M059J (cell line): ENCODE results near the gene LRIG1. TPM values are rescaled to one million over a fixed set of nuclear protein-coding genes. Genes with fewer than 3 reads are reported as not detected.

Experiments used
- DNase-seq: peaks from one replicate; pipeline ENCODE4 v3.0.0-alpha.2; 2012; ENCODE audit warnings: low read depth
- total RNA-seq: library from RNA; depleted of rRNA; stranded (reverse); fragments of >200 nt; shearing (Covaris generic); gene quantifications from 2 replicates; pipeline ENCODE4 v1.2.3, GENCODE V29; 2014

The LRIG1 gene
- total RNA-seq, 1 experiment from 2014 or later: 10.0 TPM

DNA sequence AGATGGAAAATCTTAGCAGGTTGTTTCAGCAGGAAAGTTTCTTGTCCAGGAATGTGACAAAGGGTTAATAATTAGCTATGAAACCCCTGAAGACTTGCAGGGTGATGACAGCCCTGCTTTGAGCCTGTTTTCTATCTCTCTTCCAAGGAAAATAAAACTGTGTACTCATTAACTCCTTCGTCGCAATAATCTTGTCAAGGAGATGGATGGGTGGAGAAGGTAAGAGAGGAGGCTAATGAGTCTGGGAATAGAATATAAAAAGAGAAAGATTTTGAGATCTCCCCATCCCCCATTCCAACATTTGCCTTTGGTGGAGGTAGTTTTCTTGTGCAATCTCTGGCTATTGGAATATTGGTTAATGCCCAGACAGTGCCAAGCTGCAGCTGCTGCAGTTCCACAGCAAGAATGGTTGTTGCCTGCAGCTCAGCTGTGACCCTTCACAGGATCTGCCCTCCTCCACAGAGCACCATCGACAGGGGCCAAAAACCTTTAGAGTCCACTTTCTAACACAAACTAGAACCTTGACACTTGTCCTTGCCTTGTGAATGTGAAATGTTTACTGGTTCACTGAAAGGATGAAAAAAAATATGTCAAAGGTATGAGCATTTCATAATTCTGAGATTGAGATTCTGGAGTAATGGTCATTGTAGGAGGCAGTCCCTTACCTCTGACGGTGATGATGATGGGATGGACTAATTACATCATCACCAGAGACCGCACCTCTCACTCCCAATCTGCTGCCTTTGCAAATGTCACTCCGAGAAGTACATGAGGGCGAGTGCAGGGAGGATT lies 4.2 kb upstream of the LRIG1 start:
- no peak for DNase-seq

DNA sequence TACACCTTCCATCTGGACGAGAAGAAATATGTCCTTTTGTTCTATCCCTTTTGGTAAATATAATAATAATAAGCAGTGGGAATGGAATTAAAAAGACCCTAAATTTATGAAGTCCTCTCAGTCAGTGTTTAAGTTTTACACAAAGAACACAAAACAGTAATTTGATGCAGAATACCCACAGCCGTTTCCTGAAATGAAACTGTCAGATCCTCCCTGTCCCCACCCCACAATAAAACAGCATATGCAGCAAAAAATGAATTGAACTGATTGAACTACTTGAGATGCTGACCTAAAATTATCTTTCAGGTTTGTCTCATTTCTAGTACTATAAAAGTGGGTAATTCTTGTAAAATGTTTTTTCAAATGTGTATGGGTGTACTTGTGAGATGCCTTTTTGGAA lies 2.2 kb upstream of the LRIG1 start:
- DNase-seq: no peak

DNA sequence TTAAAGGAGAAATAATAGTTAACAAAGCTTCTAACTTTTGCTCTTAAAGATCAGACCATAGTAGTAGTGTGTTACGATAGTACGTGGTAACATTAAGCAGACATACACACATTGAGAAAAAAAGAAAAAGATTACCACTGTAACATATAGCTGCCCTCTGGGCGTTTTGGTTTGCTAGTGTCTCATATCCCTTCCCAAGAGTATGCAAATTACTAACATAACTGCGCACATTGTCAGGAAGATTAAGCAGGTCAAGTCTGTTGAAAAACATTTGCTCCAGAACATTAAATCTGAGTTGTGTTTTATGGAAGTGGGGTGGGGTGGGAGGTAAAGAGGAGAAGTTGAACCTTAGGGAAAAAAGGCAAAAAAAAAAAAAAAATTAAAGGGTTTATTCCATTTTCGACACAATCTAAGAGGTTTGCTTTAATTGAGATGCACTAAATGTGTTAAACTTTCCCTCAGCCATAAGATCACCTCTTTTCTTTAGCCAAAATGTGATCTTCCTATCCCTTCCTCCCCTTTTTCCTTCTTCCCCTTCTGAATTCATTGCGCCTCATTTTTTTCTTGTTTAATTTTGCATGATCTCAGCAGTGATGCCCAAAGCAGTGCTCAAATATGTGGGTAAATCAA lies 1.5 kb upstream of the LRIG1 start:
- DNase-seq: no peak

DNA sequence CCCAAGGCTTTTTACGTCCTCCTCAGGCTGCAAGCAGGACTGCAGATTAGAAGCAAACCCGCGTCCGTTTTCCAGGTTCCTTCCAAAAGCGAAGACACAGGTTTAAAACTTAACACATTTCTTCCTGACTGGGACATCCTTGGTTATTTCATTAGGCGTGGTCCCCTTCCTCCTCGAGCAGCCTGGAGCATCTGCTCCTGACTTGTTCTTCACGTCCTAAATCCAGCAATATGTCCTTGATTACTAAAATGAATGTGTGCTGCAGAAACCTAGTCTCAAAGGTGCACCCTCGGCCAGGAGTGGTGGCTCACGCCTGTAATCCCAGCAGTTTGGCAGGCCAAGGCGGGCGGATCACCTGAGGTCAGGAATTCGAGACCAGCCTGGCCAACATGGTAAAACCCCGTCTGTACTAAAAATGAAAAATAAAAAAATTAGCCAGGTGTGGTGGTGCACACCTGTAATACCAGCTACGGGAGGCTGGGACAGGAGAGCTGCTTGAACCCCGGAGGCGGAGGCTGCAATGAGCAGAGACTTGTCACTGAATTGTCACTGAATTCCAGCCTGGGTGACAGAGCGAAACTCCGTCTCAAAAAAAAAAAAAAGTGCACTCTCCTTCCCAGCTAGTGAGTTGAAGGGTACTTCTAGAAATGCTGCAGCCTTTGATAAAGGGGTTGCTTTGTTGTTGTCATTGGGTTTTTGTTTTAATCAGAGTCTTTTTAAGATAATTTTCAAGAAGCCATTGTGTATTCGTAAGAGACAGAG lies 842 bp upstream of the LRIG1 start:
- no peak for DNase-seq

DNA sequence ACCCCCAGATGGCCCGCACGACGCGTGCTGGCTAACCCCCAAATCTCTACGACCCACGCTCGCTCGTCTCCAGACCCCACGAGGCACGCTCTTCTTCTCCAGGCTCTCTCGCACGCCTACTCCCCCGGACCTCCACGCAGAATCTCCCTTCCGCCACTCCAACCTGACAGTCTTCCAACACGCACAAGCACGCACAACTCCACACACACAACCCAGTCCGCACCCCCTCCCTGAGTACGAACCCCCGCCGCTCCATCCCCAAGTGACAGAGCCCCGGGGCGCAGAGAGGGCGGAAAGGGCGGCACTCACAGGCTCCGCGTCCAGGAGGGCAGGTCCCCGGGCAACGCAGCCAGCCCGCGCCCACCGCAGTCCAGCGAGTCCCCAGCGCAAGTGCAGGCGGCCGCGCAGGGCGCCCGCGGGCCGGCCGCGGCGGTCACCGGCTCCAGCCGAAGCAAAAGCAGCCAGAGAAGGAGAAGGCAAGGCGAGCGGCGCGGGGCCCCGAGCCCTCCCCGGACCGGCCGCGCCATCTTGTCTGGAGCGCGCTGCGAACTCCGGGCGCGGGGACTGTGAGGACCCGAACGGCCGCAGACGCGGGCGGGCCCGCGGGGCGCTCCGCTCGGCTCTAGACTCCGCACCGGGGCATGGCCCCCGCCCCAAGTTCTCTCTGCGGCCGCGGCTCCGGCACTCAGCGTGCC lies 794 bp downstream of the LRIG1 start:
- DNase-seq: peak; percentile 10

DNA sequence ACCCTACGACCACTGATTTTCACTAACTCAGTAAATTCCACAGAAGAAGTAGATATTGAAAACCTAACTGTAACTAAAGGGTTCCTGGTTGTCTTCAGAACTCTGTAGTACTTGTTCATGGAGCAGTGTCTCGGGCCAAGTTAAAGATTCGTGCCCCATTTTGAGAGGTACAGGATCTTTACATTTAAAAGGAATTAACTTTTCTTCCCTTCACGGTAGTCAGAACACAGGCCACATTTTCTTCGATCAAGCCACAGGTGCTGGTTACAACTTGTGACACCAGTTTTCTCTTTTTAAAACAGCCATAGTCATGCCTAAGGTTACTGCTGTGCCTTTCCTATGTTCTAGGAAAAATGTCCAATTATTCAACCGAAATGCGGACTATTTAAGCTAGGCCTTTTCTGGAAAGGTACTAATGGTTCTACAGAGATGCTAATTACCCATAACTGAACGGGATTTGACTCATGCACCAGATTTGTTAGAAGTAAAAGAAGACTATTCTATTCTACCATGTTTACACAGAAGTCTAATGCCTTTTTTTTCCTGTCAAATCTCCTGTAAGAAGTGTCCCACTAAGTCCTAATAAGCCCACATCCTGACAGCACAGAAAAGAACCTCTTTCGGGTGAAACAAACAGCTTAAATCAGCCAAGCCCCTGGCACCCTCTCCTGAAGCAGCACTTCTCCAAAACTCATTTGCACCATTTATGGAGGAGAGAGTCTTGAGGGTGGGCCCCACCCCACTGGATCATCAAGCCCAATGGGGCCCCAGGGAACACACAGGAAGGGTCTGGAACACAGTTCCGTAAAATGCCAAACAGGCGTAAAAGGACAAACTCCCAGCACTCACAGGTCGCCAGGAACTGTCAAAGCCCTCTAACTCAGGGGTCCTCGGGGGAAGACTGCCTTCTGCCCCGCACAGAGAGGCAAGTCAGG lies 1.9 kb downstream of the LRIG1 start:
- no peak for DNase-seq

DNA sequence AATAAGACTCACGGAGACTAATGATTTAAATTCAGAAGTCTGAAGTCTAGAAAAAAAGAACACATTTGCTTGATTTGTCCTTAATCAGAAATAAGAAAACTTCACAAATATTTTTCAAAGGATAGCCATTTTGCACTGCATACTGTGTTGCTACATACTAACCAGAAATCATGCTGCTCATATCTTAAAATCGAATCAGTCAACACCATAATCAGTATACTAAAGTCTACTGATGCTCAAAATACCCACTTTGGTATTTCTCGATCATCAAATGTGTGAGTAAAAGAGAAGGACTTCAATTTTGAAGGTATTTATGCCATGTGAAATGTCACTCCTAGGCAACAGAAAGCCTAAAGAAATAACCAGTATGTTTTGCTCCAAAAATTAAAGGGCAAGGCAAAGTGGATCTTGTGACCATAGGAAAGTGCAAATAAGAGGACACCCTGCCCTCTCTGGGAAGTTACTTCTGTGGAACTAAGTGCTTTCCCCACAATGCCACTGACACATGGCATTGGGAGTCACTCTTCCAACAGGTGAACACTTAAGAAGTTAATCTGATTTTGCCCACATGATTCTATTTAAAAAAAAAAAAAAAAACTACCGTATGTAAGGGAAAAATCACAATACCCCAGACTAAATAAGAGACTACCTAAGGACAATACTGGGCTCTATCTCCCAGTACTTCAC lies 2.7 kb downstream of the LRIG1 start:
- DNase-seq: no peak

DNA sequence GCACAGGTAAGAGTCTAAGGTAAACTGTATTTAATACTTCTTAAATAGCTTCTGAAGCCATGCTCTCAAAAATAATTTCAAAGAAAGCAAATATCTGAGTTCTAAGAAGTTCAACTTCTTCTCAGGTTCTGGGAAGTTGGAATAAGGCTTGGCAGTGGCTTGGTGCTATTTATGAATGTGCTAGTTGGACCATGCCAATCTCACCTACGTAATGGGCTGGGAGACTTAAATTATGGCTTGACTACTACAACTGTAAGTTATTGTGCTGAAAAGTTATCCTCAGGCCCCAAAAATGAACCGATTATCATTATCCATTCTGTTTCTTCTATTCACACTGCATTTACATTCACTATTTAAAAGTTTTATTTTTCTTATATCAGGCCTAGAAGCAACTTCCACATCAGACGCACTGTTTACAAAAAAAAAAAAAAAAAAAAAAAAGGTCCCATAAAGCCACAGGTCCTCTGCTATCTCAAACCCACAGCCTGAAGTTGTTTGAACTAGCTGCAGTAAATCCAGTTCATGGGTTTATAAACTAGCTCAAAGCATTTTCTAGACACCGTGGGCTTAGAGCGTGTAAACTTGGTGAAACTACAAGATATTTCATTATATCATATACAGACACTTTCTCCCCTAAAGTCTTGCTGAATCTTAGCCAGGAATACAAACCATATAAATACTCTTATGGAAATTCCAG lies 3.4 kb downstream of the LRIG1 start:
- DNase-seq: no peak

DNA sequence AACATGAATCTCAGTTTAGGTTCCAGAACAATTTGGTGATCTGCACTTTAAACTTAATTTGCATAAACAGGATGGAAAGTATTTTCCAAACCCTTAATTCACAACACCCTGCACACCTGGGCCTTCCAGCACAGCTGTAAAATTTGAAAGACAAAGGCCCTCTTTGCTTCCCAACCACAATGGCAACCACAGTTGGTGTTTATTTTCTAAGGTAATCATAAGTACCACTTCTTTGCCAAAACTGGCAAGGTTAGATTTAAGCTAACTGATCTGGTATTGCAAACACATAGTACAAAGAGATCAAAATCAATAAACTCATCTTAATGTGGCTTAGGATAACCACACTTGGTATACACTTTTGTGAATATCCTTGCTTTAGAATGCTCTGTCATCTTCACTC lies 4.1 kb downstream of the LRIG1 start:
- no peak for DNase-seq

DNA sequence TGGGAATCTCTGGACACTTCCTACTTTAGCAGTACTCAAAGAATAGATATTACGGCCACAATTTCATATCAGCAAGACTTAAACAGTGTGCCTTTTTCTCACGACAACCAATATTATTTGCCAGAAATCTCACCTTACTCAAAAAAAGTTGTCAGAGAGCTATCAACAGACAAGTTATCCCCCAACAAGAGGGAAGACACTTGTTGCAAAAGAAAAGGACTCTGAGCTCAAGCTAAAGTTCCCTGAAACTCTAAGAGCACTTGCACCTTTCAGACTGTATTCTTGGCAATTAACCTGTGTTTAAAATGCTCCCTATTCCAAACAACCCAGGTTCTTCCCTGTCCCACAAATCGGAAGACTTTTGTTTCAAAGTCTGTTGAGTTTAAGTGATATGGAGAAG lies 4.5 kb downstream of the LRIG1 start:
- DNase-seq: no peak

DNA sequence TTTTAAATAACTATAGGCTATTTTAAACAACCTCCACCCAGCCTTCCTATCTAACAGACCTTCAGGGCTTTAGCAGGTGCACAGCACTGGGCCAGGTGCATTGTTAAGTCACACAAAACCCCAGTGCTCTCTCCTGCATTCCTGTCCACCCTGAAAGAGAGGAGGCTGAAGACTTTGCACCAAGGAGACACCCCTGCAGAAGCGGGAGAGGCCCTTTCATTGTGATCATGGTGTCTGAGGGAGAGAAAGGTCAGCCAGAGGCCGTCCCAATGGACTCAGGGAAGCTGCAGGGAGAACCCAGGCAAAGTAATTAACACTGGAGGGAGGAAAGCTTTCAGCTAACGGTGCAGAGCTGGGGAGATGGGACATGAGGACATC lies 5.2 kb downstream of the LRIG1 start:
- DNase-seq: no peak

DNA sequence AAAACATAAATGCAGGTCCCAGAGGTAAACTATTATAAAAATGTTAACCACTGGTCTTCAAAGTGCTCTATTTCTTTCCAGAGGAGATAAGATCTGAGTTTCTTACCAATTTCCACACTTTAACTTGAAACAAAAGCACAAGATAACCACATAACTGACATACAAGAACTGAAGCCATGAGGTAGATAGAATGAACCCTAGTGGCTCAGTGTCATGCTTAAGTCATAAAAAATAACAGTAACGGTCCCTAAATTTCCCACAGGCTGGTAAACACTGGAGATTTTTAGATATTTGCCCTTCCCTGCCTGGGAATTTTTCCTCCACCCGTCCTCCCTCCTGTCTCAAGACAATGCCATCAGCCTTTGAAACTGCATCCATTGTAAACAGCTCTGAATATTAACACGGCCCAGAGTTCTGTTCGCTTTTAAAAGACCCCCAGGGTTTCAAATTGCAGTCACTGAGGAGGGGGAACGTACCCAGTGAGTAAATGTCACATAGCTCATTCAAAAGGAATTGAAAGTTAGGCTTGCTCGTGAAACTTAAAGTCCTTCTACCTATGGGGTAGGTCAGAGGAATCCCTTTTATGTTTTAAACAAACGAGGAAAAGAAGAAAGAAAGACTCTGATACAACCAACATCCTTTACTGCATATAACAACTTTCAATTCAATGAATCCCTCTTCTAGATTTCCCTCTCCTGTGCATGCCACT lies 5.7 kb downstream of the LRIG1 start:
- DNase-seq: no peak

DNA sequence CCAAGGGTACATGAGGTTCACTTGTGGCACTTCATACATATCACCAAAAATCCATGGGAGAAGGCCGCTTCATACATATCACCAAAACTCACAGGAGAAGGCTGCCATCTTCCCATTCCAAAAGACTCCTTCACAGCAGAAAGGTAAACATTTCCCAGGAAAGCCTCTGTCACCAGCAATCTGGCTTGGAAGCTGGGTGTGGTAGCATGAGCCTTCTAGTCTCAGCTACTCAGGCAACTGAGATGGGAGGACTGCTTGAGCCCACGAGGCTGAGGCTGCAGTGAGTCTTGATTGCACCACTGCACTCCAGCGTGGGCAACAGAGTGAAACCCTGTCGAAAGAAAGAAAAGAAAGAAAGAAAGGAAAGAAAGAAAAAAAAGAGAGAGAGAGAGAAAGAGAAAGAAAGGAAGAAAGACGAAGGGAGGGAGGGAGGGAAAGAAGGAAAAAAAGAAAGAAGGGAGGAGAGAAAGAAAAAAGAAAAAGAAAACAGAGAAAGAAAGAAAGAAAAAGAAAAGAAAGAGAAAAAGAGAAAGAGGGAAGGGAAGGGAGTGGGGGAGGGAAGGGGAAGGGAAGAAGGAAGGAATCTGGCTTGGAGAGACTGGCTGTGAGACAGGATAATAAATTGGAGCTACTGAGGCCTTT lies 7.2 kb downstream of the LRIG1 start:
- no peak for DNase-seq

DNA sequence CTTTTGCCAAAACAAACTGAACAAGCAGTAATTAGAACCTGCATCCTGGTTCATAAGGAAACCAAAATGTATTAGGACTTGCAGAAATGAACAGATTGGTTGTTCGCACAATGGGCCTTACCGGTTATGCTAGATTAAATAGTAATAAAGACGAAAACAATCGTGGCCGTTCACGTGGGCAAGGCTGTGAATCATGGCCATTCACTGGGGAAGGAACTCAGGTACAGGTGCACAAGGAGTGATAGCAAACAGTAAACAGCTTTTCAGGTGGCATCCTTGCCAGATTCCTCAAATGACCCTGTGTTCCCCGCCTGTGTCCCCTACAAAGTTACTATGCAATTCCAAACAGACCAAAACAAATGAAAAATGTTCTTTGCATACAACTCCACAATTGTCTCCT lies 8.2 kb downstream of the LRIG1 start:
- DNase-seq: no peak

DNA sequence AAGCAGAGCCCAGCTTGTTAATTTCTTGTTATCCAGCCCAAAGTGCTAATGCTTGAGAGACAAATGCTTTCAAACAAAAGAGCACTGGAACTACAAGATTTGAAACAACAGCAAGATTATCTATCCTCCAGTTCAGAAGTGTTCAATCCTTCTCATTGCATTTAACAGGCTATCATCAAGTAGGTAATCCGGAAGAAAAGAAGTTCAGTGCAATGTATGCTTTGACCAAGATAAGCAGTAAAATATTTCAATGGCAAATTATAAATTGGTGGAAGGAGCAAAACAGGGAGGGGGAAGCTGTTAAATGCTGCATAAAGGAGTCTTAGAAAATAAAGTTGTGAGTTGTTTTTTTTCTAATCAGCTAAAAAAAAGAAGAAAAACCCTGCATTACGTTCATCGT lies 8.8 kb downstream of the LRIG1 start:
- DNase-seq: no peak

DNA sequence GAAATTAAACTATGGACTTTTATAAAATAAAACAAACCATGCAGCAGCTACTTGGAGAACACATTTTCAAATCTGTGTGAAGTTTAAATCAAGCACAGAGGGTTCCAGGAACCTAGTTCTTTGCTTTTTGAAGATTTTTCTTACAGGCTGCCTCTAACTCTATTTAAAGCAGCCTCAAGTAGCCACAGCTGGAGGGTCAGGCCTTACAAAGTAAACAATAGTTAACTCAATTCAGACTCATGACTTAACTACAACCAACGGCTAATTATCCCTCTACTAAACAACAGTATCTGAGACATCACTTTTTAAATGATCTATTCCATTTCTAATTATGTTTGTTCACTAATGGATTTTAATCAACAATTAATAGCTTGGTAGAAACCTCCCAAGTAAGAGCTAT lies 9.8 kb downstream of the LRIG1 start:
- DNase-seq: no peak

DNA sequence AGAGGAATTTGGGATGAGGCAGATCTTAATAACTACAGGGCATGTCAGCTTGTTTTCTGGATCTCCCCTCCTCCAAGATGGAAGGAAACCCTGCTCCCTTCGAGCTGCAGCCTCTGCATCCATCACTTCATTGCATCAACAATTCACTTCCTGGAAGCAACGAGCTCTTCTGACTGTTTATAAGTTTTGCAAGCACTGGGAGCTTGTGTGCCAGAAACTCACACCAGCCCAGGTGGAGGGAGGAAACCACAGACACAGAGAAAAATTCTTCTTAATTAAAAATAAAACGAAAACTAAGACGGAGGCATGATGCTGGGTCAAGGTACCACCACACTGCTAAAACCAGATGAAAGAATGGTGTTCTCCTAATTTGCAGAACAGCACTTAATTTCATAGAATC lies 10.6 kb downstream of the LRIG1 start:
- peak; percentile 9 for DNase-seq

DNA sequence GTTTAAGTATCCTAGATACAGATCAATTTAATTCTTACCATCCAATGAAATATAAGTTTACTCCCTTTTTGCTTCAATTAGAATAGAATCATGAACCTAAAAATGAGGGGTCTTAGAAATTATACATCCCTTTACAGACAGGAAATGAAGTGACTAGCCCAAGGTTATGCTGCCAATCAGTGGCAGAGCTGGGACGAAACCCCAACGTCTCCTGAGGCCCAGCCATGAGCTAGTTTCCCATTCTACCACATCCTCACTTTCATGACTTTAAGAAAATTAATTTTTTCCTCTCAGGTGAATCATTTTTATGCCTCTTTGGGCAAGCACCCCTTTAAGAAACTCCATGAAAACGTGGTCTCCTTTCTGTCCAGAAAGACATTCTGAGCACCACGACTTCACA lies 11.2 kb downstream of the LRIG1 start:
- no peak for DNase-seq

DNA sequence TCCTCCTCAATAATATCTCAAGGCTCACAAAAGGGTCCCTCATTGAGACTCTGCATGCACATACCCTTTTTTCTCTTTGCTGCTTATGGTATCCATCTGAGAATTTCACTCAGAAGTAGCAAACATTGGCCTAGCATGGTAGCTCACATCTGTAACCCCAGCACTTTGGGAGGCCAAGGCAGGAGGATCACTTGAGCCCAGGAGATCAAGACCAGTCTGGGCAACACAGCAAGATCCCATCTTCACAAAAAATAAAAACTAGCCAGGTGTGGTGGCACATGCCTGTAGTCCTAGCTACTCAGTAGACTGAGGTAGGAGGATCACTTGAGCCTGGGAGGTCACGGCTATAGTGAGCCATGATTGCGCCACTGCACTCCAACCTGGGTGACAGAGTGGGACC lies 11.7 kb downstream of the LRIG1 start:
- DNase-seq: no peak
